GM18867 (cell line): ENCODE data around the gene SSR2.

Experiments used
- ATAC-seq: cut with Tn5 transposase; IDR thresholded peaks from one replicate; pipeline ENCODE4 v1.9.1; 2021; ENCODE audit warnings: mild to moderate bottlenecking, moderate library complexity; ENCODE audit not compliant: unreplicated experiment

The SSR2 gene

GRCh38 chr1:155975375-155976061 lies 45.2 kb downstream of the SSR2 start:
- no peak for ATAC-seq

- ATAC-seq = no peak
Observed at GRCh38 chr1:155974208-155975115, 46.3 kb downstream of the SSR2 start.

GRCh38 chr1:155973723-155974122 lies 47.0 kb downstream of the SSR2 start:
- ATAC-seq = no peak

- ATAC-seq = no peak
Observed at GRCh38 chr1:155971910-155972809, 48.6 kb downstream of the SSR2 start.

GRCh38 chr1:155970531-155971167 lies 50.1 kb downstream of the SSR2 start:
- peak; percentile 71 for ATAC-seq

GRCh38 chr1:155969377-155969791 lies 51.4 kb downstream of the SSR2 start:
- no peak for ATAC-seq

- no peak for ATAC-seq
Observed at GRCh38 chr1:155968670-155969069, 52.1 kb downstream of the SSR2 start.

- ATAC-seq = no peak
Observed at GRCh38 chr1:155968051-155968400, 52.7 kb downstream of the SSR2 start.

- no peak for ATAC-seq
Observed at GRCh38 chr1:155967341-155968050, 53.3 kb downstream of the SSR2 start.

GRCh38 chr1:155966750-155967149 lies 54.0 kb downstream of the SSR2 start:
- no peak for ATAC-seq

GRCh38 chr1:155966135-155966534 lies 54.6 kb downstream of the SSR2 start:
- ATAC-seq = no peak

GRCh38 chr1:155964193-155964592 lies 56.6 kb downstream of the SSR2 start:
- ATAC-seq = no peak

- no peak for ATAC-seq
Observed at GRCh38 chr1:155962599-155963211, 58.0 kb downstream of the SSR2 start.

- ATAC-seq = no peak
Observed at GRCh38 chr1:155961937-155962336, 58.8 kb downstream of the SSR2 start.

GRCh38 chr1:155960081-155960745 lies 60.5 kb downstream of the SSR2 start:
- no peak for ATAC-seq
